Measurements from ENCODE around the gene SLC7A10.

Gene SLC7A10

DNA sequence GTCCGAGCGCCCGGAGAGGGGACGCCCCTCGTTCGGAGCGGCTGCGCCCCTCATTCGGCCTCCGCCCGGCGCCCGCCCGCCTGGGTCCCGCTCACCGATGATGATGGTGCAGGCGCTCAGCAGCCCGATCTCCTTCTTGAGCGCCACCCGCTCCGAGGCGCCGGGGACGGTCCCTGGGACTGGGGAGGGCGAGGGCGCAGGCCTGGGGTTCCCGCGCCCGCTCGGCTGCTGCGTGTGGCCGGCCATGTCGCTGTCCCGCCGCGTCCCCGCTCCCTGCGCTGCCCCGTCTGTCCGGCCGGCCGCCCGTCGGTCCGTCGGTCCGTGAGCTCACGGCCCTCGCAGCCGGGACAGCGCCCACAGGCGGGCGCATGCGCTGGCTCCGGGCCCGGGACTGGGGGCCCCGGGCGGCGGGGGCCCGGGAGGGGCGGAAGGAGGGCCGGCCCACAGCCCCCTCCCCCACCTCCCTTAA is at the start of gene SLC7A10:
SLC7A10 (minus strand) TSS at position 393 of the 469 bp plus-strand sequence; CDS start at position 246, 147 bp downstream.
- Histone ChIP-seq H3K27me3 (ENCODE audit: control insufficient read depth, insufficient read depth, low read length) (peaks cover 62% of the 10 kb centered on the region), H3K36me3 (ENCODE audit: control insufficient read depth, insufficient read depth, low read length) (no peaks in the 10 kb centered on the region), H3K9me3 (ENCODE audit: control insufficient read depth, insufficient read depth, low read depth, low read length) (peaks cover 22% of the 10 kb centered on the region), H3K4me3 (ENCODE audit: low read depth, low read length) (peak within 1 kb of the TSS; percentile 63), H3K27ac (ENCODE audit: low read depth, low read length) (no peak within 1 kb of the TSS), H3K4me1 (ENCODE audit: control insufficient read depth, insufficient read depth, low read length) (peaks cover 7% of the 10 kb centered on the region; the same call in 1 of the 2 replicates), H3K9ac (ENCODE audit: low read length) (peak within 1 kb of the TSS; percentile 42)

DNA sequence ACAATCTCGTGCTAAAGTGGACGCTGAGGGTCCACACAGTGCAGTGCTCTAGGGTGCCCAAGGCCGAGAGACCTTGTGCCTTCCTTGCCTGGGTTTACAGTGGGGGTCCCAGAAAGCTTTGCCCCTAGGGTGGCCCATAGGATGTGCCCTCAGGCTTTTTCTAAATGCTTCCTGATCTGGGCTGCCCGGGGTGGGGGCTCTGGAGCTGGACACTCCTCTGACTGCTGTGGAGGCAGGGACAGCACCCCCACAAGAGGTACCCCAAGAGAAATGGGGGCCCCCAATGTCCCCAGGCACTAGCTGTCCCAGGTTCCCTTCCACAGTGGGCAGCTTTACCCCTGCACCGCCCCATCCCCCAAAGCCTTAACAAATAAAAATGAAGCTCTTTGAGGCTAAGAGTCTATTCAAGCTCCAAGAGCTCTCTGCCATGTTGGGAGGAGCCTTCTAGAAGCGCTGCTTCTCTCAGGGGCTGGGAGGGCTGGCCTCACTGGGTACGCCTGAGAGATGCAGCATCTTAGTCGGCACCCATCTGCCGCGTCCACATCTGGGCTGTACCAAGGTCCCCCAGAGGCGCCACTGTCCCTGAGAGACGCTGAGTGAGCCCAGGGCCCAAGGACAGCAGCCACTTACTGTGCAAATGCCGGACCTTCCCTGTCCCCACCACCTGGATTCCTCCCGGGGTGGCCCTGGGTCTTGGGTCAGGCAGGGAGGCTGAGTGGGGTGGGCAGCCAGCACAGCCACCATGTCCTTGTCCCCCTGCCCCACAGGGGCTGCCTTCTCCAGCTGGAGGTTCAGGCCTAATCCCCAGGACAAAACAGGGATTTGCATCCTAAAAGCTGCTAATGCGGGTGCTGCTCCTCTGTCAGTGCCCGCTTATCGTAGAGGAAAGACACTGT is 49.3 kb upstream of the SLC7A10 start:
- no peak overlapping the region for H3K27ac ChIP-seq (ENCODE audit: low read depth, low read length)
- H3K4me3 ChIP-seq (ENCODE audit: low read depth, low read length): no peak overlapping the region
- no peaks in the 10 kb centered on the region for H3K27me3 ChIP-seq (ENCODE audit: control insufficient read depth, insufficient read depth, low read length)
- H3K9ac ChIP-seq (ENCODE audit: low read length): no peak overlapping the region
- H3K9me3 ChIP-seq (ENCODE audit: control insufficient read depth, insufficient read depth, low read depth, low read length): 0 out of 2 replicates have a peak, but pooled peaks cover 3% of the 10 kb centered on the region
- peaks cover 24% of the 10 kb centered on the region for H3K4me1 ChIP-seq (ENCODE audit: control insufficient read depth, insufficient read depth, low read length)
- no peaks in the 10 kb centered on the region for H3K36me3 ChIP-seq (ENCODE audit: control insufficient read depth, insufficient read depth, low read length)

DNA sequence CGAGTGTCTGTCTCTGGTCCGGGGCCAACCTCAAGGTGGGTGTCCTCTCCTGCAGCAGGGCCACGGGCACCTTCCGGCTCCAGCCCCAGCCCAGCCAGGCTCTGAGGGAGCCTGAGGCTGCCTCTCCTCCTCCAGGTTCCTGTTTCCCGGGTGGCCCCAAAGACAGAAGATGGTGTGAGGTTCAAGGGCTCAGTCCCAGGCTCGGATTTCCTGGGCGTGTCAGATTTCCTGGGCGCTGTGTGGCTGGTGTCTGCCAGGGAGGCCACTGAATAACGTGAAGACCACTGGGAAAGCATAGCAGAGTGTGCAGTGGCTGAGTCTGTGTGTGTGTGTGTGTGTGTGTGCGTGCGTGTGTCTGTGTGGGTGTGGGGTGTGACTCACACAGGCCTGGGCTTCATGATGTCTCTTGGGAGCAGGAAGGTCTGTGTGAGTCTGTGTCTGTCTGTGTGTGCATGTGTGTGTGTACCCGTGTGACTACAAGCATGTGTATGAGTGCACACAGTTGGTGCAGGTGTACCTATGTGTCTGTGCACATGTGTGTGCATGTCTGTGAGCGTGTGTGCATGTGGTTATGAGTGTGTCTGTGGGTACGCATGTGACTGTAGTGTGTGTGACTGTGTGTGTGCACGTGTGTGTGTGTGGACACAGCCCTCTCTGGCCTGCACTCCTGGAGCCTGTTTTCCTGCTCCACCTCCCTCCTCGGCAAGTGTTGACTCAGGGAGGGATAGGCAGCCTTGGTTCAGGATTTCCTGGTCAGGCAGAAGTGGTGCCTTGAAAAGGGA is 48.4 kb upstream of the SLC7A10 start:
- Histone ChIP-seq H3K4me3 (ENCODE audit: low read depth, low read length) (no peak overlapping the region), H3K36me3 (ENCODE audit: control insufficient read depth, insufficient read depth, low read length) (no peaks in the 10 kb centered on the region), H3K9ac (ENCODE audit: low read length) (no peak overlapping the region), H3K27me3 (ENCODE audit: control insufficient read depth, insufficient read depth, low read length) (no peaks in the 10 kb centered on the region), H3K9me3 (ENCODE audit: control insufficient read depth, insufficient read depth, low read depth, low read length) (0 out of 2 replicates have a peak, but pooled peaks cover 3% of the 10 kb centered on the region), H3K4me1 (ENCODE audit: control insufficient read depth, insufficient read depth, low read length) (peaks cover 24% of the 10 kb centered on the region), H3K27ac (ENCODE audit: low read depth, low read length) (no peak overlapping the region)

DNA sequence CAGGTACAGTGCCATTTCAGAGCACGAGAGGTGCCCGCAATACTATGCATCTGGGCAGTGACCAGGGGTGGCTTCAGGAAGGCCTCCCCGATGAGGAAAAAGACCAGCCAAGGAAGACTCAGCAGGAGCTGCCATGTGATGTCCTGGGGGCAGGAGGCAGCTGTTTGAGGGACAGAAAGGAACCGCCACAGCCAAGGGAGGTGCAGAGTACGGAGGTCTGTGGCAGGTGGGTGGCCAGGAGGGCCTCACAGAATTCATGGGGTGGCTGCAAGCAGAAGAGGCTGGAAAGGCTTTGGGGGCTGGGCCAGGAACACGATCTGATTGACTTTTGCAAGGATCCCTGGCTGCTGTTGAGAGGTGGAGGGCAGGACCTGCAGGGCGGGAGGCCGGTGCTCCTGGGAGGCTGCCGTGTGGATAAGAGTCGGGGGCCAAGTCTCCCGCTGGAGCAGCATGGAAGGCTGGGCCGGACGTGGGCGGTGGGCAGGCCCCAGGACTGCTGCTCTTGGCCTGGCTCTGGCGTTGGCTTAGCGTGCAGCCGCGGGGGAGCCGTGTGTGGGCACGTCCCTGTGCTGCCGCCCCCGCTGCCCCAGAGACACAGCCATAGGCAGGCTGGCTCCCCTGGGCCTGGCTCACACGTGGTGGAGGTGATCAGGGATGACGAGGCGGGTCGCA is 47.6 kb upstream of the SLC7A10 start:
- H3K9ac ChIP-seq (ENCODE audit: low read length): no peak overlapping the region

DNA sequence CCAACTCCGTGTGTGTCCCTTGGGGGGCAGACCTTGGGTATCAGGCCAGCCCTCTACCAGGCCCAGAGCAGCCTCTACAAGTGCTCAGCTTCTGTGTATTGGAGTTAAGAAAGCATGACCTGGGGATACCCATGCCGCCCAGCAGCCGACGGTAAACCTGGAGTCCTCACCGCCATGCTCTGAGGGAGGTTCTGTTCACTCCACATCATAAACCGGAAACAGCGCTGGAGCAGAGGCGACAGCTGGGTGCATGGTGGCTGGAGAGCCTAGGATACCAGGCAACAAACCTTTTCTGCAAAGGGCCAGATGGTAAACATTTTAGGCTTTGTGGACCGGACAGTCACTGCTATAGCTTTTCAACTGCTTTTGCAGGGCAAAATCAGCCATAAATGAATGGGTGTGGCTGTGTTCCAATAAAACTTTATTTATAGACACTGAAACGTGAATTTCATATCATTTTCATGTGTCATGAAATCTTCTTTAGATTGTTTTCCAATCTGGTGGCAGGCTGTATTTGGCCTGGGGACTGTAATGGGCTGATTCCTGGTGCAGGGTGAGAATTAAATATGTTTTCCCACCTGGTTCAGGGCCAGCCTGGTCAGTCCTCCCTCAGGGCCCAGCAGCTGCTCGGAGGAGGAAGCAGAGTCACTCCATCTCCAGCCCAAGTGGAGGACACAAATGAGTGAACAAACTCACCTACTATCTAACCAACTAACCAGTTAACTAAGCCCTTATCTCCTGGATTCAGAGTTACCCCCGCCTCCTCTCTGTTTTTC is 45.8 kb upstream of the SLC7A10 start:
- H3K27me3 ChIP-seq (ENCODE audit: control insufficient read depth, insufficient read depth, low read length): no peaks in the 10 kb centered on the region
- no peaks in the 10 kb centered on the region for H3K9me3 ChIP-seq (ENCODE audit: control insufficient read depth, insufficient read depth, low read depth, low read length)
- no peak overlapping the region for H3K27ac ChIP-seq (ENCODE audit: low read depth, low read length)
- H3K4me3 ChIP-seq (ENCODE audit: low read depth, low read length): no peak overlapping the region
- no peaks in the 10 kb centered on the region for H3K36me3 ChIP-seq (ENCODE audit: control insufficient read depth, insufficient read depth, low read length)
- no peak overlapping the region for H3K9ac ChIP-seq (ENCODE audit: low read length)
- H3K4me1 ChIP-seq (ENCODE audit: control insufficient read depth, insufficient read depth, low read length): peaks cover 24% of the 10 kb centered on the region

More for the DNA sequence above, 47.6 kb upstream of the SLC7A10 start:
- H3K27me3 ChIP-seq (ENCODE audit: control insufficient read depth, insufficient read depth, low read length): no peaks in the 10 kb centered on the region
- peaks cover 22% of the 10 kb centered on the region for H3K4me1 ChIP-seq (ENCODE audit: control insufficient read depth, insufficient read depth, low read length)
- H3K9me3 ChIP-seq (ENCODE audit: control insufficient read depth, insufficient read depth, low read depth, low read length): 0 out of 2 replicates have a peak, but pooled peaks cover 3% of the 10 kb centered on the region
- no peak overlapping the region for H3K27ac ChIP-seq (ENCODE audit: low read depth, low read length)
- no peaks in the 10 kb centered on the region for H3K36me3 ChIP-seq (ENCODE audit: control insufficient read depth, insufficient read depth, low read length)
- no peak overlapping the region for H3K4me3 ChIP-seq (ENCODE audit: low read depth, low read length)

DNA sequence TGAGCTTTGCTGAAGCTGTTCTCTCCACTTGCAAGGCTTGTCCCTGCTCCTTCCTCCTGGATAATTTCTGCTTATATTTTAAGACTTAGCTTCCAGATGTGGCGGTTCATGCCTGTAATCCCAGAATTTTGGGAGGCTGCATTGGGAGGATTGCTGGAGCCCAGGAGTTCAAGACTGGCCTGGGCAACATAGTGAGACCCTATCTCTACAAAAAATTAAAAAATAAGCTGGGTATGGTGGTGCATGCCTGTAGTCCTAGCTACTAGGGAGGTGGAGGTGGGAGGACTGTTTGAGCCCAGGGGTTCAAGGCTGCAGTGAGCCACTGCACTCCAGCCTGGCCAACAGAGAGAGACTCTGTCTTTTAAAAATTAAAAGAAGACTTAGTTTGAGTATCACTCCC is 45.1 kb upstream of the SLC7A10 start:
- H3K4me1 ChIP-seq (ENCODE audit: control insufficient read depth, insufficient read depth, low read length): peaks cover 23% of the 10 kb centered on the region
- H3K36me3 ChIP-seq (ENCODE audit: control insufficient read depth, insufficient read depth, low read length): no peaks in the 10 kb centered on the region
- H3K9ac ChIP-seq (ENCODE audit: low read length): no peak overlapping the region
- H3K4me3 ChIP-seq (ENCODE audit: low read depth, low read length): no peak overlapping the region
- H3K27ac ChIP-seq (ENCODE audit: low read depth, low read length): no peak overlapping the region
- H3K27me3 ChIP-seq (ENCODE audit: control insufficient read depth, insufficient read depth, low read length): no peaks in the 10 kb centered on the region
- no peaks in the 10 kb centered on the region for H3K9me3 ChIP-seq (ENCODE audit: control insufficient read depth, insufficient read depth, low read depth, low read length)

DNA sequence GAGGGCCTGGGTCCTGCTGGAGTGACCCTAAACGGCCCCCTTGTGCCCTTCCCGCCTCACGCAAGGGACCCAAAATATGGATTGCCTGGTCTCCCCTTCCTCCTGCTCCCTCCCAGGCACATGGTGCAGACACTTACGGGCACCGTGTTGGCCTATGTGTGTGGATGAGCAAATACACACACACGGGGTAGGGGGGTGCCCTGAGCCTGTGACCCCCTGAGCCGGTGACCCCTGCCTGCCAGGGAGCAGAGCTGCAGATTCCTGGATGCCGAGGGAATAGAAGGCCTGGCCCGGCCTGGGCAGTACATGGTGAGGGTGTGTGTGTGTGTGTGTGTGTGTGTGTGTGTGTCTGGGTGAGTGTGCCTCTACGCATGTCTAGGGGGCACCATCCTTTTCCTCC is 43.4 kb upstream of the SLC7A10 start:
- H3K9me3 ChIP-seq (ENCODE audit: control insufficient read depth, insufficient read depth, low read depth, low read length): no peaks in the 10 kb centered on the region
- H3K9ac ChIP-seq (ENCODE audit: low read length): no peak overlapping the region
- H3K4me1 ChIP-seq (ENCODE audit: control insufficient read depth, insufficient read depth, low read length): peaks cover 15% of the 10 kb centered on the region
- H3K27ac ChIP-seq (ENCODE audit: low read depth, low read length): no peak overlapping the region
- no peak overlapping the region for H3K4me3 ChIP-seq (ENCODE audit: low read depth, low read length)
- no peaks in the 10 kb centered on the region for H3K27me3 ChIP-seq (ENCODE audit: control insufficient read depth, insufficient read depth, low read length)
- H3K36me3 ChIP-seq (ENCODE audit: control insufficient read depth, insufficient read depth, low read length): no peaks in the 10 kb centered on the region

DNA sequence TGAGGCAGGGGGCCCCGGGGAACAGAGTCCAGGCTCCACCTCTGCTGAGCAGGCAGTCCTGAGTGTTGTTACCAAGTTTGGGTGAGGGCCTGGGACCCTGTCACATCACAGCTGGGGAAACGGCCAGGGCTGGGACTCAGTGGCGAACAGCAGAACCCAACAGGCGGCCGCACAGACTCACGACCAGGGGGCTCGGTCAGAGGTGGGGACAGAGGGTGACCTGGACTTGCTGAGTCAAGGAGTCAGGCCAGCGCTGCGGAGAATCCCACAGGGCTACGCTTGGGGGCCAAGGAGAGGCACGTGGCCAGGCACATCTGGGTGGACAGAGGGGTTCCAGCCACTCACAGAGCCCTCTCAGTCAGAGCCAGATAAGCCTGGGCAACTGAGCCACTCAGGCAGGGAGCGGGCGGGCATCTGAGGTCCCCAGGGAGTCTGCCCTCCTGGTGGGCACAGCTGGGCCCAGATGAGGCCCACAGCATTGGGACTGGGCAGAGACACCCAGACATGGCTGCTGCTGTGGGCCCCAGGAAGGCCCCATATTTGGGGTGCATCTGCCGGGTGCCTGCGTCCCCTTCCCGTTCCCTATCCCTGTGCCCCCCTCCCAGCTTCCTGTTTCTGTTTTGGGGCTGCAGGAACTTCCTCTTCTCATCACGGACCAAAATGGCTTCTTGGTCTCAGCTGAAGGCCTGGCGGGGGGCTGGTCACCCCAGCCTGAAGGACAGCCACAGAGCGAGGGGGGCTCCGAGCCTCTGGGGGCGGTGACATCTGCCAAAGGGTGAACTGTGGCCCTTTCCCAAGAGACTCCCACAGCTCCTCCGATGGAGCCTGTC is 42.7 kb upstream of the SLC7A10 start:
- Histone ChIP-seq H3K27me3 (ENCODE audit: control insufficient read depth, insufficient read depth, low read length) (no peaks in the 10 kb centered on the region), H3K4me3 (ENCODE audit: low read depth, low read length) (no peak overlapping the region), H3K9ac (ENCODE audit: low read length) (no peak overlapping the region), H3K36me3 (ENCODE audit: control insufficient read depth, insufficient read depth, low read length) (no peaks in the 10 kb centered on the region), H3K9me3 (ENCODE audit: control insufficient read depth, insufficient read depth, low read depth, low read length) (no peaks in the 10 kb centered on the region), H3K27ac (ENCODE audit: low read depth, low read length) (no peak overlapping the region), H3K4me1 (ENCODE audit: control insufficient read depth, insufficient read depth, low read length) (peaks cover 10% of the 10 kb centered on the region)

DNA sequence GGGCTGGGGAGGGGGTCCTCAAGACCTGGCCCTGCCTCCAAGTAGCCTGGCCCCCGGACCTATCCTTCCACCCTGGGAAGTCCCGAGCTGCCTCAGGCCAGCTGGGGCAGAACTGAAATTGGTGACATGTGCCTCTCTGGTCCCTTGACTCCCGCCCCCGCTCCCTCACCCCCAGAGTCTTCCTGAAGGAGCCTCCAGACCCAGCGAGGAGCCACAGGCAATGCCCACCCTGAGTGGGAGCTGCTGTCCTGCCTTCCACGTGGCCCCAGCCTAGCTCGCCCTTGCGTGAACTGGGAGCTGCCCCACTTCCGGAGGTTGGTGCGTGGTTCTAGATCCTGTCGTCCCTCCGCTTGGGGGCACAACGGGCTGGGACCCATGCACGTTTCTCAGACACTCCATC is 42.1 kb upstream of the SLC7A10 start:
- peaks cover 5% of the 10 kb centered on the region for H3K4me1 ChIP-seq (ENCODE audit: control insufficient read depth, insufficient read depth, low read length)
- no peak overlapping the region for H3K4me3 ChIP-seq (ENCODE audit: low read depth, low read length)
- H3K9me3 ChIP-seq (ENCODE audit: control insufficient read depth, insufficient read depth, low read depth, low read length): no peaks in the 10 kb centered on the region
- H3K9ac ChIP-seq (ENCODE audit: low read length): no peak overlapping the region
- no peak overlapping the region for H3K27ac ChIP-seq (ENCODE audit: low read depth, low read length)
- no peaks in the 10 kb centered on the region for H3K36me3 ChIP-seq (ENCODE audit: control insufficient read depth, insufficient read depth, low read length)
- H3K27me3 ChIP-seq (ENCODE audit: control insufficient read depth, insufficient read depth, low read length): no peaks in the 10 kb centered on the region
